Dermis microvascular lymphatic vessel endothelial cell (primary cell): ENCODE results near the gene ERMARD. TPM values are rescaled to one million over a fixed set of nuclear protein-coding genes. Genes with fewer than 3 reads are reported as not detected.

ENCODE experiments used
- DNase-seq, 2 donors: peaks; one replicate each; pipeline versions ENCODE4 v3.0.0 to v3.0.0-alpha.2; 2010; ENCODE audit warnings: low read depth in 2 of 2
- total RNA-seq: library from RNA; depleted of rRNA; stranded (reverse); fragments of >200 nt; gene quantifications from 2 replicates; pipeline ENCODE4 v1.2.1, GENCODE V29; 2014

The ERMARD gene
- total RNA-seq, 1 donor from 2014 or later: 14.0 TPM

- no peak for DNase-seq
Observed at GRCh38 chr6:169824848-169825557, 73.6 kb downstream of the ERMARD start.

GRCh38 chr6:169825558-169826225 is 74.3 kb downstream of the ERMARD start:
- DNase-seq: no peak

- no peak for DNase-seq
Observed at GRCh38 chr6:169826697-169827096, 75.3 kb downstream of the ERMARD start.

GRCh38 chr6:169827290-169827717 is 75.9 kb downstream of the ERMARD start:
- no peak for DNase-seq

GRCh38 chr6:169828176-169828575 is 76.8 kb downstream of the ERMARD start:
- DNase-seq: no peak

GRCh38 chr6:169829786-169830185 is 78.4 kb downstream of the ERMARD start:
- no peak for DNase-seq

- no peak for DNase-seq
Observed at GRCh38 chr6:169830876-169831275, 79.5 kb downstream of the ERMARD start.

Other genes starting within 250 kb of the ERMARD start
- 12.5 and 24.5 TPM in 2 replicates for gene WDR27, start 49.6 kb upstream of the ERMARD start, total RNA-seq
- 18.9 and 24.4 TPM in 2 replicates for gene C6orf120, start 49.5 kb upstream of the ERMARD start, total RNA-seq
- 17.5 and 23.8 TPM in 2 replicates for gene PHF10, start 27.1 kb upstream of the ERMARD start, total RNA-seq
- gene DYNLT2, start 50 bp upstream of the ERMARD start, total RNA-seq: 0.51 and 0.76 TPM in 2 replicates